Endodermal cell (in vitro differentiated cells): ENCODE data around the gene TSPAN33. TPM values are rescaled to one million over a fixed set of nuclear protein-coding genes. Genes with fewer than 3 reads are reported as not detected.
A peak's percentile ranks its signal among the peaks of the same experiment; 100 is the strongest.

Experiments
- DNase-seq: peaks from one replicate; pipeline ENCODE4 v3.0.0-alpha.2; 2017
- H3K27ac ChIP-seq: 2 replicates; pipeline ENCODE4 v1.5.1; 2013; ENCODE audit warnings: mild to moderate bottlenecking, low read depth, low read length, moderate library complexity
- H3K27me3 ChIP-seq: 2 replicates; pipeline ENCODE4 v1.6.1; 2013; ENCODE audit warnings: mild to moderate bottlenecking, low read length, moderate library complexity; ENCODE audit not compliant: insufficient read depth, control insufficient read depth, poor library complexity, severe bottlenecking
- H3K36me3 ChIP-seq: 2 replicates; pipeline ENCODE4 v1.7.0; 2013; ENCODE audit warnings: mild to moderate bottlenecking, low read length, moderate library complexity; ENCODE audit not compliant: control insufficient read depth, insufficient read depth
- H3K4me1 ChIP-seq: one replicate; pipeline ENCODE4 v1.7.0; 2013; ENCODE audit warnings: low read length; ENCODE audit not compliant: control insufficient read depth, insufficient read depth
- H3K4me3 ChIP-seq: 2 replicates; pipeline ENCODE4 v1.5.1; 2013; ENCODE audit warnings: mild to moderate bottlenecking, low read length, moderate library complexity
- H3K9ac ChIP-seq: 2 replicates; pipeline ENCODE4 v1.6.1; 2013; ENCODE audit warnings: mild to moderate bottlenecking, low read length, moderate library complexity; ENCODE audit not compliant: poor library complexity, severe bottlenecking; ENCODE audit errors: extremely low read depth
- H3K9me3 ChIP-seq: 2 replicates; pipeline ENCODE4 v1.6.1; 2013; ENCODE audit warnings: mild to moderate bottlenecking, low read length, moderate library complexity; ENCODE audit not compliant: control insufficient read depth
- H3K27ac Mint-ChIP-seq: 2 replicates; pipeline ENCODE4 v1.8.0; 2020; ENCODE audit warnings: mixed read lengths
- H3K27me3 Mint-ChIP-seq: 2 replicates; pipeline ENCODE4 v1.8.0; 2021; ENCODE audit warnings: mild to moderate bottlenecking, mixed read lengths; ENCODE audit not compliant: insufficient read depth
- H3K36me3 Mint-ChIP-seq: 2 replicates; pipeline ENCODE4 v1.8.0; 2020; ENCODE audit warnings: low read depth, mixed read lengths
- H3K4me1 Mint-ChIP-seq: 2 replicates; pipeline ENCODE4 v1.8.0; 2020; ENCODE audit warnings: mixed read lengths
- H3K4me3 Mint-ChIP-seq: 2 replicates; pipeline ENCODE4 v1.8.0; 2020; ENCODE audit warnings: mild to moderate bottlenecking, moderate library complexity, mixed read lengths
- H3K9me3 Mint-ChIP-seq: 2 replicates; pipeline ENCODE4 v1.8.0; 2020; ENCODE audit warnings: mild to moderate bottlenecking, mixed read lengths
- WGBS, 2 experiments: methylation state at CpG; one replicate each; pipeline versions ENCODE4 v1.1.5 to v1.1.7; 2013; ENCODE audit warnings: missing lambda C conversion rate in 2 of 2, mixed read lengths in 1 of 2; ENCODE audit not compliant: insufficient coverage in 1 of 2, insufficient read length in 1 of 2; 5-methylcytosine and 5-hydroxymethylcytosine counted together
- long read RNA-seq, 4 experiments: library from polyadenylated mRNA in 2 of 4; library from RNA in 1 of 4; library from capped mRNA in 1 of 4; stranded (forward) in 3 of 4; unstranded in 1 of 4; transcript quantifications; one replicate each; pipeline ENCODE4 v2.0.0, GENCODE V29; 2020 to 2021; ENCODE audit warnings: inconsistent platforms in 1 of 4
- polyA plus RNA-seq, 2 experiments: library from polyadenylated mRNA; stranded (reverse); fragments of 50-300 nt; gene quantifications; one replicate each; pipeline ENCODE4 v1.2.3, GENCODE V29; 2013
- total RNA-seq, 2 donors: library from RNA; stranded (reverse); fragmentation: NEBNext Ultra II Directional in 1 of 2; extraction: Animal tissue kit (Norgen Biotek cat#: 25700) in 1 of 2; gene quantifications; 2 replicates in 1 of 2; 3 replicates in 1 of 2; pipeline ENCODE4 v1.2.1, GENCODE V29; 2021
- TF ChIP-seq, protein P1 (sequence below): fragments of 200-600 bp; sonication (generic); conservative IDR thresholded peaks from 2 replicates; pipeline ENCODE4 v1.5.0; 2021; ENCODE audit warnings: antibody characterized with exemption, mild to moderate bottlenecking

Gene TSPAN33, protein sequence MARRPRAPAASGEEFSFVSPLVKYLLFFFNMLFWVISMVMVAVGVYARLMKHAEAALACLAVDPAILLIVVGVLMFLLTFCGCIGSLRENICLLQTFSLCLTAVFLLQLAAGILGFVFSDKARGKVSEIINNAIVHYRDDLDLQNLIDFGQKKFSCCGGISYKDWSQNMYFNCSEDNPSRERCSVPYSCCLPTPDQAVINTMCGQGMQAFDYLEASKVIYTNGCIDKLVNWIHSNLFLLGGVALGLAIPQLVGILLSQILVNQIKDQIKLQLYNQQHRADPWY
- 10 to 100 TPM; 33.2 to 35.6 TPM for total RNA-seq
- polyA plus RNA-seq (2013, experiment 1 of 2): 23.2 TPM
- 23.9 TPM for polyA plus RNA-seq (2013, experiment 2 of 2)
- long read RNA-seq, experiment 1, transcript TSPAN33-201 (8 exons, 1,863 nt): major isoform, 6 of 12 reads
- long read RNA-seq, experiment 1, partial matches to known transcripts: 5 of 12 reads
- long read RNA-seq, experiment 1, other reads (novel, unspliced or antisense): 1 of 12 reads
- long read RNA-seq, experiment 2, transcript TSPAN33-201 (8 exons, 1,863 nt): major isoform, 100 of 109 reads
- long read RNA-seq, experiment 2, partial matches to known transcripts: 3 of 109 reads
- long read RNA-seq, experiment 2, other reads (novel, unspliced or antisense): 6 of 109 reads
- long read RNA-seq, experiment 3, partial matches to known transcripts: 1 of 2 reads
- long read RNA-seq, experiment 3, other reads (novel, unspliced or antisense): 0 of 2 reads
- long read RNA-seq, experiment 4: 0 reads

DNA sequence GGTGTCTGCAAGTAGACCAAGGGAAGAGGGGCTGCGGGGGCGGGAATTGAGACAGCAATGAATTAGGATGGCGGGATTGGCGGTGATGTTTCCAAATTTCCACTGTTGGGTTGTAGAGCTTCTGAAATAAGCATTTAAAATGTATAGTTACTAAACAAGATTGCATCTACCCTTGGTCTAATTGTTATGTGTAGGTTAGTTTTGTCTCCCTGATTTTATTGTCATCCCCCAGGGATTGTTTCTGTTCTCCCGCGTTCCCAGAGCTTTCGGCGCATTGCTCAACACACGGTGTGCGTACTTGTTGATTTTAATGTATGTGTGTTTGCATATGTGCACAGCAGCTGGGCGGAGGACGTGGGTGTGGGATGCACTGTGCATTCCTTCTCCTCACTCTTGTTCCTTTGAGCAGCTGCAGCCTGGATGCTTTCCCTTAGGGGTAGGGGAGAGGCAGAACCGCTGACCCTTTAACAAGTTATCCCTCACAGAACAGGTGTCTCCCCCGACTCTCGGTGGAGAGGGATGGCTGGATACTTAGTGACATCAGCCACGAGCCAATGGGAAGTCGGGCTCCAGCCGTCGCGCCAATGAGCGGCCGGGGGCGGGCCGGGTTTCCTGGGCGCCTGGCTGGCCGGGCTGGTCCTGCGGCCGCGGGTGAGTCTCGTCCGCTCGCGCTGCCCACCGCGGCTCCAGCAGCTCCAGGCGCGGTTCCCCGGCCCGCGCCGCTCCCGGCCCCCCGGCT is at the start of gene TSPAN33:
TSS of gene TSPAN33 (plus strand) at position 613 of the 739 bp plus-strand sequence. CDS start 274 bp downstream, outside the sequence.
- Mint-ChIP-seq H3K27ac (no peak within 1 kb of the TSS), H3K9me3 (no peaks in the 10 kb centered on the region), H3K27me3 (peaks cover 40% of the 10 kb centered on the region), H3K4me3 (peak within 1 kb of the TSS; percentile 69), H3K4me1 (peaks cover 14% of the 10 kb centered on the region), H3K36me3 (peaks cover 6% of the 10 kb centered on the region)
- peak; percentile 96 for DNase-seq
- Histone ChIP-seq H3K9me3 (no peaks in the 10 kb centered on the region), H3K27me3 (peaks cover 30% of the 10 kb centered on the region), H3K27ac (no peak within 1 kb of the TSS), H3K9ac (no peak within 1 kb of the TSS), H3K4me1 (no peaks in the 10 kb centered on the region), H3K36me3 (no peaks in the 10 kb centered on the region), H3K4me3 (peak within 1 kb of the TSS; percentile 82)
- 1 to 11% methylated on average over 4 to 43 of the region's 43 CpGs for WGBS, 2 experiments
- TF ChIP-seq, protein P1, sequence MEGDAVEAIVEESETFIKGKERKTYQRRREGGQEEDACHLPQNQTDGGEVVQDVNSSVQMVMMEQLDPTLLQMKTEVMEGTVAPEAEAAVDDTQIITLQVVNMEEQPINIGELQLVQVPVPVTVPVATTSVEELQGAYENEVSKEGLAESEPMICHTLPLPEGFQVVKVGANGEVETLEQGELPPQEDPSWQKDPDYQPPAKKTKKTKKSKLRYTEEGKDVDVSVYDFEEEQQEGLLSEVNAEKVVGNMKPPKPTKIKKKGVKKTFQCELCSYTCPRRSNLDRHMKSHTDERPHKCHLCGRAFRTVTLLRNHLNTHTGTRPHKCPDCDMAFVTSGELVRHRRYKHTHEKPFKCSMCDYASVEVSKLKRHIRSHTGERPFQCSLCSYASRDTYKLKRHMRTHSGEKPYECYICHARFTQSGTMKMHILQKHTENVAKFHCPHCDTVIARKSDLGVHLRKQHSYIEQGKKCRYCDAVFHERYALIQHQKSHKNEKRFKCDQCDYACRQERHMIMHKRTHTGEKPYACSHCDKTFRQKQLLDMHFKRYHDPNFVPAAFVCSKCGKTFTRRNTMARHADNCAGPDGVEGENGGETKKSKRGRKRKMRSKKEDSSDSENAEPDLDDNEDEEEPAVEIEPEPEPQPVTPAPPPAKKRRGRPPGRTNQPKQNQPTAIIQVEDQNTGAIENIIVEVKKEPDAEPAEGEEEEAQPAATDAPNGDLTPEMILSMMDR: no peak

DNA sequence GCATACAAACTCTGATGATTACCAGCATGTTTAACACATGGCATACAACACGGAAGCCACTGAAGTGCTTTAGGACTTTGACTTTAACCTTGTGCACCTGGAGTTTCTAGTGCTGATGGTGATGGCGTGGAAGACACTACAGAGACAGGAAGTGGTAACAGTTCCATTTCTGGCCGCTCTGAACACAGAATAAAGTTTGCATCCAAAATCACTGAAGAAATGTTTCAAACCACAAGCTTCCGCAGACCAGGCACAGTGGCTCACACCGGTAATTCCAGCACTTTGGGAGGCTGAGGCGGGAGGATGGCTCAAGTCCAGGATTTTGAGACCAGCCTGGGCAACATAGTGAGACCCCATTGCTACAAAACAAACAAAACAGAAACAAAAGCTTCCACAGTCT is 49.2 kb upstream of the TSPAN33 start:
- TF ChIP-seq, protein P1: no peak
- H3K36me3 ChIP-seq: no peaks in the 10 kb centered on the region
- no peak overlapping the region for H3K27ac Mint-ChIP-seq
- no peak overlapping the region for H3K9ac ChIP-seq
- H3K9me3 ChIP-seq: no peaks in the 10 kb centered on the region
- no peak overlapping the region for H3K4me3 Mint-ChIP-seq
- no peaks in the 10 kb centered on the region for H3K27me3 ChIP-seq
- H3K9me3 Mint-ChIP-seq: no peaks in the 10 kb centered on the region
- no peaks in the 10 kb centered on the region for H3K36me3 Mint-ChIP-seq
- 87 to 91% methylated on average over 5 to 6 of the region's 6 CpGs for WGBS, 2 experiments
- H3K27me3 Mint-ChIP-seq: peaks cover 17% of the 10 kb centered on the region
- H3K4me1 ChIP-seq: peaks cover 4% of the 10 kb centered on the region
- peaks cover 3% of the 10 kb centered on the region for H3K4me1 Mint-ChIP-seq
- no peak overlapping the region for H3K27ac ChIP-seq
- no peak overlapping the region for H3K4me3 ChIP-seq
- no peak for DNase-seq

DNA sequence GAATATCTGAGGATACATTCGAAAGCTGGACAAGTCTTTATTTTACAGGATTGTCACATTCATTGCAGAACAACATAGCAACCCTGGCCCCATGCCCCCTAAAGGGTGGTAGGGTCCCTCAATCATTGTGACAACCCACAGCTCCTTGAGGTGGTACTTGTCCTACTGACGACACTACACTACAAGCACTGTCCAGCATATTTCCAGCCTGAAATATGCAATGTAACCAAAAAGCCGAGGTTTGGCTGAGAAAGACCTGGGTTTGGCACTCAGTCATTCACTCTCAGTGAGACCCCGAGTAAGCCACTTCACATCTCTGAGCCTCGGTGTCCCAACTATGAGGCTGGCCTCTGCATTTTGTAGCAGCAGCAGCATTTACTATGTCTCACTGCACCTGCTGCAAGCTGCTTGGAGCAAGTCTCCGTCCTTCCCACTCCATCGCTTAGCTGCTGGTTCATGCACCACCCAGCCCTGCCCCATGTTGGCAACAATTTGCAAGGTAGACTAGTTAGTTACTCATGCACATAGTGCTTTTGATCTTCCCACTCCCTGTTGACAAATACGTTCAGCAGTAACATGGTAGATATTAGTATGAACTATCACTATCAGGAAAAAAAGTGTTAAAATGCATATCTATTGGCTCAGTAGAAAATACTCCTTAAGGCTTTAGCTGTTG is 46.0 kb upstream of the TSPAN33 start:
- peaks cover 11% of the 10 kb centered on the region for H3K4me1 Mint-ChIP-seq
- Histone ChIP-seq H3K27me3 (no peaks in the 10 kb centered on the region), H3K4me1 (peaks cover 4% of the 10 kb centered on the region), H3K9ac (no peak overlapping the region), H3K36me3 (no peaks in the 10 kb centered on the region), H3K4me3 (no peak overlapping the region), H3K9me3 (no peaks in the 10 kb centered on the region), H3K27ac (no peak overlapping the region)
- peaks cover 17% of the 10 kb centered on the region for H3K27me3 Mint-ChIP-seq
- no peaks in the 10 kb centered on the region for H3K36me3 Mint-ChIP-seq
- H3K9me3 Mint-ChIP-seq: no peaks in the 10 kb centered on the region
- H3K27ac Mint-ChIP-seq: no peak overlapping the region
- no peak for DNase-seq
- TF ChIP-seq, protein P1: no peak
- 85 to 96% methylated on average over 4 to 8 of the region's 8 CpGs for WGBS, 2 experiments
- H3K4me3 Mint-ChIP-seq: no peak overlapping the region
